ENCODE results near the gene WDFY2. TPM values are rescaled to one million over a fixed set of nuclear protein-coding genes. Genes with fewer than 3 reads are reported as not detected.
"Not testable (repeated sequence)": the region's sequence is repeated elsewhere in the genome, so short reads cannot be mapped to it uniquely, and the experiment has no call there.

Gene WDFY2
- total RNA-seq, 6 donors from 2014 or later, result 13.4 to 34.0 (median 18.8) TPM

GRCh38 chr13:51590971-51591627, 6.8 kb downstream of the WDFY2 start:
- peak; percentile 86 to 93 for ATAC-seq (ENCODE audit: low FRiP score in 2 of 2)
- TF ChIP-seq POLR2A (IDR thresholded peaks at IDR 0.05) (no peak), EP300 (IDR thresholded peaks at IDR 0.05) (peak in 2 of 4 donors; percentile 4 to 11), CTCF (IDR thresholded peaks at IDR 0.05) (no peak), POLR2AphosphoS5 (IDR thresholded peaks at IDR 0.05) (peak in 1 of 2 donors; percentile 35)
- Histone ChIP-seq H3K27ac (peak overlapping the region; percentile 7 to 75 (median 42)), H3K4me3 (no peak overlapping the region), H3K36me3 (no peaks in the 10 kb centered on the region), H3K4me1 (peaks cover 22 to 32% (median 27%) of the 10 kb centered on the region in 4 donors), H3K27me3 (no peaks in the 10 kb centered on the region), H3K9me3 (no peaks in the 10 kb centered on the region)
- DNase-seq, result peak in 1 of 2 donors; percentile 30
- WGBS, 2 donors, result 32 to 43% methylated on average over 4 of the region's 4 CpGs

- WGBS, 2 donors, result 85 to 96% methylated on average over 1 of the region's 1 CpG
- Histone ChIP-seq H3K4me1 (peaks cover 21 to 28% (median 27%) of the 10 kb centered on the region in 4 donors), H3K27ac (peak overlapping the region in 3 of 4 donors; percentile 21 to 75 (median 63))
- ATAC-seq (ENCODE audit: low FRiP score in 2 of 2); H3K36me3 ChIP-seq; H3K27me3 ChIP-seq; H3K4me3 ChIP-seq; H3K9me3 ChIP-seq; DNase-seq: not testable (repeated sequence)
Observed at GRCh38 chr13:51591938-51592337, 7.7 kb downstream of the WDFY2 start.

GRCh38 chr13:51594432-51594831, 10.2 kb downstream of the WDFY2 start:
- Histone ChIP-seq H3K4me1 (peaks cover 21 to 28% (median 26%) of the 10 kb centered on the region in 4 donors), H3K4me3 (no peak overlapping the region), H3K9me3 (no peaks in the 10 kb centered on the region), H3K27ac (no peak overlapping the region), H3K36me3 (no peaks in the 10 kb centered on the region), H3K27me3 (no peaks in the 10 kb centered on the region)
- ATAC-seq (ENCODE audit: low FRiP score in 2 of 2) (no peak), DNase-seq (no peak)
- TF ChIP-seq EP300 (IDR thresholded peaks at IDR 0.05) (no peak), POLR2A (IDR thresholded peaks at IDR 0.05) (no peak), POLR2AphosphoS5 (IDR thresholded peaks at IDR 0.05) (no peak), CTCF (IDR thresholded peaks at IDR 0.05) (no peak)
- 83 to 92% methylated on average over 3 of the region's 3 CpGs for WGBS, 2 donors

GRCh38 chr13:51595416-51595815, 11.2 kb downstream of the WDFY2 start:
- DNase-seq, result no peak
- no peak overlapping the region for H3K27ac ChIP-seq
- no peaks in the 10 kb centered on the region for H3K9me3 ChIP-seq
- no peaks in the 10 kb centered on the region for H3K36me3 ChIP-seq
- H3K4me3 ChIP-seq, result no peak overlapping the region
- H3K27me3 ChIP-seq, result no peaks in the 10 kb centered on the region
- WGBS, 2 donors, result 56 to 79% methylated on average over 3 of the region's 3 CpGs
- no peak for TF ChIP-seq POLR2AphosphoS5 (IDR thresholded peaks at IDR 0.05)
- TF ChIP-seq POLR2A (IDR thresholded peaks at IDR 0.05), result no peak
- no peak for TF ChIP-seq CTCF (IDR thresholded peaks at IDR 0.05)
- no peak for TF ChIP-seq EP300 (IDR thresholded peaks at IDR 0.05)
- ATAC-seq (ENCODE audit: low FRiP score in 2 of 2), result no peak
- peaks cover 15 to 21% (median 18%) of the 10 kb centered on the region in 4 donors for H3K4me1 ChIP-seq

GRCh38 chr13:51596541-51596940, 12.3 kb downstream of the WDFY2 start:
- TF ChIP-seq EP300 (IDR thresholded peaks at IDR 0.05) (no peak), POLR2AphosphoS5 (IDR thresholded peaks at IDR 0.05) (no peak), POLR2A (IDR thresholded peaks at IDR 0.05) (no peak), CTCF (IDR thresholded peaks at IDR 0.05) (no peak)
- H3K4me3 ChIP-seq, result no peak overlapping the region
- H3K27ac ChIP-seq, result no peak overlapping the region
- ATAC-seq (ENCODE audit: low FRiP score in 2 of 2) (no peak), DNase-seq (no peak)
- no peaks in the 10 kb centered on the region for H3K27me3 ChIP-seq
- H3K4me1 ChIP-seq, result peaks cover 4 to 11% (median 8%) of the 10 kb centered on the region in 4 donors
- WGBS, 2 donors, result 59 to 61% methylated on average over 2 of the region's 2 CpGs
- no peaks in the 10 kb centered on the region for H3K36me3 ChIP-seq
- H3K9me3 ChIP-seq, result no peaks in the 10 kb centered on the region

Measured in upper lobe of left lung (tissue), 6 donors.